ENCODE measurements around the gene CFAP299. TPM values are rescaled to one million over a fixed set of nuclear protein-coding genes. Genes with fewer than 3 reads are reported as not detected.

Gene CFAP299
- total RNA-seq, 2 experiments from 2014 or later = 0.63 to 3.7 TPM

- no TSS peak for BruUV-seq (replicated peaks)
- Histone ChIP-seq H2AFZ (ENCODE audit: low read length) (no peak overlapping the region), H3K27ac (ENCODE audit: low read depth, low read length, poor library complexity, severe bottlenecking) (no peak overlapping the region), H3K4me3 (ENCODE audit: low read depth, low read length, poor library complexity, severe bottlenecking) (no peak overlapping the region), H3K79me2 (ENCODE audit: insufficient read depth, low read depth, low read length) (no peaks in the 10 kb centered on the region), H3K9me3 (ENCODE audit: low read length) (peaks cover 32% of the 10 kb centered on the region; the same call in 1 of the 2 replicates), H3K4me2 (ENCODE audit: low read length) (no peak overlapping the region), H3K36me3 (ENCODE audit: insufficient read depth, low read length) (no peaks in the 10 kb centered on the region; the same call in 1 of the 2 replicates), H4K20me1 (ENCODE audit: insufficient read depth, low read length) (no peaks in the 10 kb centered on the region), H3K9me2 (ENCODE audit: insufficient read depth, low read length) (no peaks in the 10 kb centered on the region), H3K4me1 (ENCODE audit: insufficient read depth, low read length, poor library complexity, severe bottlenecking) (no peaks in the 10 kb centered on the region)
- TF ChIP-seq CTCF (conservative IDR thresholded peaks at IDR 0.05; ENCODE audit: low read length) (no peak), EZH2phosphoT487 (IDR thresholded peaks at IDR 0.05; ENCODE audit: borderline replicate concordance, low read depth, low read length) (no peak)
- ChIA-PET CTCF (ENCODE audit: unreplicated experiment) (no interaction called here), POLR2A (interaction anchor here (0.8 to 1.6 kb wide), 5 partner anchors 8 to 45 kb away, joined by 3 to 4 read pairs (median 4); no protein-coding TSS in a partner anchor)
- no peak for DNase-seq (ENCODE audit: low spot score)
- intact Hi-C loops (cut with micrococcal nuclease; ENCODE audit: unreplicated experiment) = no loop called here
Observed at GRCh38 chr4:80694171-80694570, 358.6 kb downstream of the CFAP299 start.

GRCh38 chr4:80705311-80705710 lies 369.8 kb downstream of the CFAP299 start:
- Histone ChIP-seq H2AFZ (ENCODE audit: low read length) (no peak overlapping the region), H3K27ac (ENCODE audit: low read depth, low read length, poor library complexity, severe bottlenecking) (no peak overlapping the region), H3K36me3 (ENCODE audit: insufficient read depth, low read length) (no peaks in the 10 kb centered on the region; the same call in 1 of the 2 replicates), H3K9me2 (ENCODE audit: insufficient read depth, low read length) (no peaks in the 10 kb centered on the region), H3K4me3 (ENCODE audit: low read depth, low read length, poor library complexity, severe bottlenecking) (no peak overlapping the region), H3K4me2 (ENCODE audit: low read length) (no peak overlapping the region), H3K4me1 (ENCODE audit: insufficient read depth, low read length, poor library complexity, severe bottlenecking) (no peaks in the 10 kb centered on the region), H4K20me1 (ENCODE audit: insufficient read depth, low read length) (no peaks in the 10 kb centered on the region), H3K79me2 (ENCODE audit: insufficient read depth, low read depth, low read length) (no peaks in the 10 kb centered on the region), H3K9me3 (ENCODE audit: low read length) (peaks cover 13% of the 10 kb centered on the region; the same call in 1 of the 2 replicates)
- no peak for DNase-seq (ENCODE audit: low spot score)
- intact Hi-C loops (cut with micrococcal nuclease; ENCODE audit: unreplicated experiment) = no loop called here
- no TSS peak for BruUV-seq (replicated peaks)
- TF ChIP-seq CTCF (conservative IDR thresholded peaks at IDR 0.05; ENCODE audit: low read length) (no peak), EZH2phosphoT487 (IDR thresholded peaks at IDR 0.05; ENCODE audit: borderline replicate concordance, low read depth, low read length) (no peak)
- CTCF ChIA-PET (ENCODE audit: unreplicated experiment) = no interaction called here
- POLR2A ChIA-PET = interaction anchor here (0.6 to 1.5 kb wide), 3 partner anchors 8 to 333 kb away, joined by 3 to 4 read pairs (median 3); no protein-coding TSS in a partner anchor

GRCh38 chr4:80709082-80709869 lies 373.7 kb downstream of the CFAP299 start:
- Histone ChIP-seq H3K9me3 (ENCODE audit: low read length) (peaks cover 8% of the 10 kb centered on the region; the same call in 1 of the 2 replicates), H3K36me3 (ENCODE audit: insufficient read depth, low read length) (no peaks in the 10 kb centered on the region; the same call in 1 of the 2 replicates), H3K4me1 (ENCODE audit: insufficient read depth, low read length, poor library complexity, severe bottlenecking) (no peaks in the 10 kb centered on the region), H3K79me2 (ENCODE audit: insufficient read depth, low read depth, low read length) (no peaks in the 10 kb centered on the region), H3K9me2 (ENCODE audit: insufficient read depth, low read length) (no peaks in the 10 kb centered on the region), H4K20me1 (ENCODE audit: insufficient read depth, low read length) (no peaks in the 10 kb centered on the region), H3K27ac (ENCODE audit: low read depth, low read length, poor library complexity, severe bottlenecking) (no peak overlapping the region), H2AFZ (ENCODE audit: low read length) (peak overlapping the region; percentile 41), H3K4me2 (ENCODE audit: low read length) (no peak overlapping the region), H3K4me3 (ENCODE audit: low read depth, low read length, poor library complexity, severe bottlenecking) (no peak overlapping the region)
- CTCF ChIA-PET (ENCODE audit: unreplicated experiment) = no interaction called here
- TF ChIP-seq EZH2phosphoT487 (IDR thresholded peaks at IDR 0.05; ENCODE audit: borderline replicate concordance, low read depth, low read length) (no peak), CTCF (conservative IDR thresholded peaks at IDR 0.05; ENCODE audit: low read length) (no peak)
- intact Hi-C loops (cut with micrococcal nuclease; ENCODE audit: unreplicated experiment) = no loop called here
- DNase-seq (ENCODE audit: low spot score) = no peak
- no TSS peak for BruUV-seq (replicated peaks)
- POLR2A ChIA-PET = interaction anchor here (0.9 kb wide), 2 partner anchors 21 to 35 kb away, joined by 3 to 4 read pairs; no protein-coding TSS in a partner anchor
